Globus pallidus (tissue), 1 donor: ENCODE results near the gene COL25A1.
"Not testable (repeated sequence)": the region's sequence is repeated elsewhere in the genome, so short reads cannot be mapped to it uniquely, and the experiment has no call there.

Experiments
- DNase-seq: peaks from one replicate; pipeline ENCODE4 v3.0.0-alpha.2; 2015; ENCODE audit warnings: low spot score

The COL25A1 gene

DNA sequence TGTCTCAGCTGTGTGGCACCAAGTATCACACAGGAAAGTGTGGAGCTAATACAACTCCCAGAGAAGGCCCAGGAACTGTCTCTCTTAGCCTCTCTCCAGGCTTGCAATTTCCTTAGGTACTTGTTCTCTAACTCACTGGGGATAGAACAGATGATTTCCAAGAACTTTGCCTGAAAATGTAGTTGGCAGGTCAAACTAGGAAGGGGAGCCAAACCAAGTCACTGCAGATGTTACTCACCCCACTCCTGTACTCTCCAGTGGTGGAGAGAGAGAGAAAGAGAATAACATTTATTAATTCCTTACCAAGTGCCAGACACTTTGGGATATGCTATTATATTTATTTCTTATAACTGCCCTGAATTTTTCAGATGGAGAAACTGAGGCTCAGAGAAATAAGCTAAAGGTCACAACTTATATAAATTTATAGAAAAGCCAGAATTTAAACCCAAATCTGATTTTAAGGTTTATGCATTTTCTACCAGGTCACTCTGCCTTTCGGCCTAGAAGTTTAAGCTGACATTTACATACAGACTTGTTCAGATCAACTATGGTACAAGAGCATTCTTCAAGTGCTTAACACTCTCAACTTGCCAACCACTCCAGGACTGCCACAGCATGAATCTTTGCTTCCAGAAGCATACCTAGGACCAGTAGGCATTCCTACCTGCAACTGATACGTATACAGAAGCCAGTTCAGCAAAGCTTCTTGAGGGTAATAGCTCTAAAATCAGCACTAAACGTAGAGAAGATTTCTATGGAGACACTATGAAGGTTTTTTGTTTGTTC lies 291.0 kb downstream of the COL25A1 start:
- no peak for DNase-seq

DNA sequence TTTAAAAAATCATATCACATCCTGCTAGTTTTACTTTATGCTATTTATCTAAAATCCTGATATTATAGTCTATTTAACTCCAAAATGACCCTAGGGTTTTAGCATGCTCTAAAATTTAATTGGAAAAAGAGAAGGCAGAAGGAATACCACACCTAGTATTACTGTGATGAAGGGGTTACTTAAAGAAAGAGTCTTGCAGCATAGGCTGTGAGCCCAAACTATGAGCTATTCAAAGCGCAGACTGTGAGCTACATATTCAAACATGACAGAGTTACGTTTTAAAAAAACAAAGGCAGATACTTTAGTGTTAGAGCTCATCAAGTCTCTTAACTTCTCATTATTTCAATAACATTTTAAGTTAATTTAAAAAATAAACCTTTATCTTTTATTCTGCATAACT lies 291.9 kb downstream of the COL25A1 start:
- no peak for DNase-seq

DNA sequence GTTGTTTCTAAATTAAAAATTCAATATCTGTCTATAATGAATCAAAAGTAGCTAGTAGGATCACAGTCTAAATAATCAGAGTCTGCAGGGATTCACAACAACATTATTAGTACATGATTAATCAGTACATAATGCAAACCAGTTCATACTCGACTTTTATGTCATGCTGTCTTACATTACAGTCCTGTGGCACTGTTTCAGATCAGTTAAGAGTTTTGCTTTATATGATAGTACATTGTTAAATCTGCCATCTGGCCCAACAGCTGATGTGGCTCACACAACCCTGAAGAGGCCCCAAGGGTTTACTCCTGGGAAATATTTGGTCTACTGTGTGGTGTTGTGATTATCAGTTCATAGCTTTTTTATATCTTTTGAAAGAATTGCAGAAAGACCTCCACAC lies 292.5 kb downstream of the COL25A1 start:
- no peak for DNase-seq

DNA sequence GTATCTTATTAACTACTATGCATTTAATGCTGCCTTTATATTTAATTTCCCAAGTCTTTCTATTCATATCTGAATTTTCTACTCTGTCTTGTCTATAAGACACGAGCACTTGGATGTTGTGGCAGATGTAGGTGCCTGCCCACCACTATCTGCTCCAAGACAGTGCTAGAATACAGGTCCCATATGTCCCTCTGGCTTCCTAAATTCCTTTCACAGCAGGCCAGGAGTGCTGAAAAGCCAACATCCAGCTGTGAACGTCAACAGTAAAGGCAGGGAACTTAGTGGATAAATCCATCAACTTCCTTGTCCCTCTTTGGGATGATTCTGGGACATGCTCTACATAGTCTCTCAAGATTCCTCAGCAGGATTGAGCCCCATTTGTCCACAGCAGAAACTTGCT lies 294.5 kb downstream of the COL25A1 start:
- no peak for DNase-seq

DNA sequence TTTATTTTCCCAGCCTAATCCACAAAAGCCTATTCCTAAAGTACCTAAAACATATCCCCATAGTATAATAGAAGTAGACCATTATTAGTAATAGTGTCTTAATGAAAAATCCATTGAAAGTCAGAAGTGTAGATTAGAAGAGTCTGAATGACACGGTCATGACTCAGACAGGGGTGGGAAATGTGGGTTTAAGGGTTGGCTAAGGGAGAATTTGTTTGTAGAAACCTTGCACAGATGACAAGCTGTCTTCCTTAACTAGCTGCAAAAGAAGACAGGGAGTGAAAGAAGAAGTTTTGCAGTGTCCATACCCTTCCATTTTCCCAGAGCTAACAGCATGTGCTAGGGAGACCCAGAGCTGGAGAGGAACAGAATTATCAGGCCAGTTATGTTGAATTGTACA lies 296.9 kb downstream of the COL25A1 start:
- DNase-seq, result no peak

DNA sequence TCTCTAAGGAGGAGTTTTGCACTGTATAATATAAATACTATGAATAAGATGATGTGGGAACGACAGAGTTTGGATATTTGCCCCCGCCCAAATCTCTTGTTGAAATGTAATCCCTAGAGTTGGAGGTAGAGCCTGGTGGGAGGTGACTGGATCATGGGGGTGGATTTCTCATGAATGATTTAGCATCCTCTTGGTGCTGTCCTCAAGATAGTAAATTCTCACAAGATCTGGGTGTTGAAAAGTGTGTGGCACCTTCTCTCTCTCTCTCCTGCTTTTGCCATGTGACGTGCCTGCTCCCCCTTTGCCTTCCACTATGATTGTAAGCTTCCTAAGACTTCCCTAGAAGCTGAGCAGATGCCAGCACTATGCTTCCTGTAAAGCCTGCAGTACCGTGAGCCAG lies 298.0 kb downstream of the COL25A1 start:
- DNase-seq, result no peak

DNA sequence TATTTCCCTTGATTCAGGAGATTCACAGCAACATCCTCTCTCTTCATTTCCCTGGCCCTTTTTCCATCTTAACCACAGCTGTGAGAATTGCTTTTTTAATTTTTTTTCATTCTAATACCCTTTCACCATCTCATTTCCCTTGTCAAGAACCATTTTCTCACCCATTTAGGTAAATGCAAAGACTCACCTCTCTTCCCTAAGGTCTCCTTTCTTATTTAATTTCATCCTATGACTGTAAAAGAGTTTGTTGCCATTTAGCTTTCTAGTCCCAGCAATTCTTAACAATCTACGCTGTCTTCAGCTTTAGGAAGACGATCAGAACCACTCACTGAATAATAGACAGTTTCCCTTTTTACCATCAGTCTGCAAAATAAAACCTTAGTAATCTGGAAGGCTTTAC lies 298.5 kb downstream of the COL25A1 start:
- DNase-seq, result no peak

DNA sequence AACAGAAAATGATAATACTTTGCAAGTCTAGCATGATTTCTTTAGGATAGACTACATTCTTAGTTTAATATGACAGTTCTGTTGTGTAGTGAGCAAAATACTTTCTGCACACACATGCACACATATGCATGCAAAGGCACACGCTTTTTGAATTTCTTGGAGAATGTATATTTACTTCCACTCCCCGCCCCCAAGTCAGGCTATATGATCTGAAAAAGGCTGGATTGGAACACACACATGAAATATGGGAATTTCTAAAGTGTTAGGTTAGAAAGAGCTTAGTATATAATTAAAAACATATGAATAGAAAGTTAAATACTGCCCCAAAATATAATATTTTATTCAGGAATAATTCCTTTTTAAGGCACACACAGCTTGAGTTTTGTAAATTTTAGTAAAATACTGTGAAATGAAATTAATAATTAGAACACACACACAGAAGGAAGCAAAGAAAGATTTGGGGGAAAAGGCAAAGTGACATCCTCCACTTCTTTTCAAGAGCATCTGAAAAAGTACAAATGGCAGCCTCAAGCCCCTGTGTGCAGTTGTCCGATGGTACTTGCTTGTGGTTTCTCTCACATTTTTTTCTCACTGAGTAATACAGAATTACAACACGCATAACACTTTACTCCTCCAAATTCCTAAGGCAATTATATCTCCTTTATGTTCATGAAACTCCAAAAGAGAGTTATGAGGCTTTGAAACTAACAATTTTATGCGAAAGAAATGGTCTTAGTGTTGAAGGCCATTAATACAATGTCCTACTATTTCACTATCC lies 310.7 kb downstream of the COL25A1 start:
- no peak for DNase-seq

DNA sequence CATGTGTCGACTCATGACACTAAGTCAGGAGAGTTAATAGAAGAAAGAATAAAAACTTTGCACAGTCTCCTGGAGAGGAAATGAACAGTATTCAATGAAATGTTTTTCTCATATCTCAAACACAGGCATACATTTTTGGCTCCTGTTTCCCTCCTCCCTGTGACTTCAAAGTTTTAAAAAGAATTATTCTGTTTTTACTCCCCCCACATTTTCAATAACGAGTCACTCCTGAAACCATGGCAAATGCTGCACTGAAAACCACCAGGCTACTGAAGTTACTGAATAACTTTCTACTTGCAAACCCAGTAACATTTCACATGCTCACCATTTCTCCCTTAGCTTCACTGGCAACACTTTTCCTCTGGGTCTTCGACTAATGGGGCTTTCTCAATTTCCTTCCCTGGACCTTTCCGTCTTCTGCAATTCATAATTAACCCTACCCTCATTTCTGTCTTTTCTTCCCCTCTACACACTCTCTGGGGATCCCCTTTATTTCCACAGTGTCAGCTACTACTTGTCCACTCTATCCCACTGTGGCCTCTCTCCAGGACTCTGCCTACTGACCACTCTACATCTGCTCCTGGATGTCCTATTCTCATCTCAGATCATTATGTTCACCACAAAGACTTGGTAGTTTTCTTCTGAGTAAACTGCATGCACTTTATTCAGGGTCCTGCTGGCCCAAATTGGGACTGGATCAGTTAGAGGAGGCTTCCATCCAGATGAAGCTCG lies 313.8 kb downstream of the COL25A1 start:
- DNase-seq, result no peak

DNA sequence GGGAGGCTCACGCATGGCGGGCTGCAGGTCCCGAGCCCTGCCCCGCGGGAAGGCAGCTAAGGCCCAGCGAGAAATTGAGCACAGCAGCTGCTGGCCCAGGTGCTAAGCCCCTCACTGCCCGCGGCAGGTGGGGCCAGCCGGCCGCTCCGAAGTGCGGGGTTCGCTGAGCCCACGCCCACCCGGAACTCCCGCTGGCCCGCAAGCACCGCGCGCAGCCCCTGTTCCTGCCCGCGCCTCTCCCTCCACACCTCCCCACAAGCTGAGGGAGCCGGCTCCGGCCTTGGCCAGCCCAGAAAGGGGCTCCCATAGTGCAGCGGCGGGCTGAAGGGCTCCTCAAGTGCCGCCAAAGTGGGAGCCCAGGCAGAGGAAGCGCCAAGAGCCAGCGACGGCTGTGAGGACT lies 318.0 kb downstream of the COL25A1 start:
- not testable (repeated sequence) for DNase-seq

DNA sequence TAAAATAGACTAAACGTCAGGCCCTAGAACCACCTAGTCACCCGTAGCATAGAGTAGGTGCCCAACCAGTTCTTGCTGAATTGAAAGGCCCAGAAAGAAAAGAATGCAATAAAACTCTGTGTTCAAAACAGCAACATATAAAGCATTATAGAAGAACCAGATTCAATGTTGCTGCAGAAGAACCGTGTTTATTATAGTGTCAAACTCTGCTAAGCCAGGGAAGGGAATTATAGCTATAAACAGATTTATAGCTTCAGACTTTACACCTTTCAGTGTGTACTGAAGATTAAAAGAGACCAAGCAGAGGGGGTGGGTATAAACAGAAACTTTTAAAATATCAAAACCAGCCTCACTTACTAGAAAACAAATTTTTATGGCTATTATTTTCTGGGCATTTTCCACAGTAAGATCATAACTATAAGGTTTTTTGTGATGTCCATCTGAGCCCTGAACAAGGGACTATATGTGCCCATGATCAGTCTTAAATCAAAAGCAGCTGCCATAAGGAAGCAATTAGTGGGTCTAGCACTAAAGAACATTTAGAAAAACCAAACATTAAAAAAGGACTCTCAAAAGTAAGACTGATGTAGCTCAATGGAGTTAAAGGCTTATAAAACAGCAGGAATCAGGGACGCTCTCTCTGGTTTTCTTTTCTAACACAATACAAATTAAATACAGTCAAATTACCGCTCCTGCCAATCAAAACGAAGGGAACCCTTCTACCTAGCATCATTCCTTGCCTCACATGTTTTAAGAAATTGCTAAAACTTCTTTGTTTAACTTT lies 319.9 kb downstream of the COL25A1 start:
- no peak for DNase-seq

DNA sequence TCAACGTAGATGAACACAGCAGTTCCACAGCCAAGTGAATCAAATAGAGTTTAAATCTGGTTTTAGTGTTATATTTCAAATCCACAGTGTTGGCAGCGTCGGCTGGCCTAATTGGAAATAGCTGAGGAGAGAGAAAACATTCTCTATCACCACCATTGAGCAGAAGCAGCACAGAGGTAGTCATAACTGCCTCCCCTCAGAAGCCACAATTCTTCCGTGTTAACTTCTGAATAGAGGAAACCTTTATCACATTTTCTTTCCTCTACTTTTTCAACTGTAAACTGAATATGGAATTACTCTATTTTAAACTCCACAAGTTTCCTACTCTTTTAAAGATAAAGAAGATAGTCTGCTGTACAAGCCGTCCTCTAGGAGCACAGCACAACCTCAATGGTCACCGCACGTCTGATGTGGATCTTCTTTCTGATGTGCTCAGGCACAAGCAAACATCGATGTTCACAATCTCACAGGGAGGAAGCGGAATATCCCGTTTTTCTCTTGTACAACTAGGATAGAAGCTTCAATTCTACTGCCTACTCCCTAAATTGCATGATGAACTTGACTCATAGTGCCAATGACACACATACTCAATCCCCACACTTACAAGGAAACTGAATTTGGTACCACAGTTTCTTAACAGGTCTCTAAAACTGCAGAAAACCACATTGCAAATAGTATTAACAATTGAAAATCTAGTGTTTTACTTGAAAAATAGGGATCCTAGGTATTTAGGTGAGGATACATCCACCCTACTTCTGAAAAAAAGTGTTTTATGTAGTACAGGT lies 321.8 kb downstream of the COL25A1 start:
- no peak for DNase-seq

DNA sequence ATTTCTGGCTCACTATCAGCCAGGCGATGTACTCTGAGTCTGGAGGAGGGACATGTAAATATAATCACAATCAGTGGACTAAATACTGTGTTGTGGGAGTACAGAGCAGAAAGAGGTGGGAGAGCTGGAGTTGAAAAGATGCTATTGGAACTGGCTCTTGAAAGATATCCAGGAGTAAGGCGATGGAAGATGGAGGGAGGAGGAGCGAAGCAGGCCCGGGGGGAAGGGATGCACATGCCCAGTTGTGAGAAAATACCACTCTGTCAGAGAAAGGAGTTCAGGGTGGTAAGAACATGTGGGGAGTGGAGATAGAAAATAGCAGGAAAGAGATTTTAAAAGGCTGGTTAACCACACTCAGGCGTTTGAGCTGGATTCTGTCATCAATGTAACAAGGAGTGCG lies 322.7 kb downstream of the COL25A1 start:
- no peak for DNase-seq

DNA sequence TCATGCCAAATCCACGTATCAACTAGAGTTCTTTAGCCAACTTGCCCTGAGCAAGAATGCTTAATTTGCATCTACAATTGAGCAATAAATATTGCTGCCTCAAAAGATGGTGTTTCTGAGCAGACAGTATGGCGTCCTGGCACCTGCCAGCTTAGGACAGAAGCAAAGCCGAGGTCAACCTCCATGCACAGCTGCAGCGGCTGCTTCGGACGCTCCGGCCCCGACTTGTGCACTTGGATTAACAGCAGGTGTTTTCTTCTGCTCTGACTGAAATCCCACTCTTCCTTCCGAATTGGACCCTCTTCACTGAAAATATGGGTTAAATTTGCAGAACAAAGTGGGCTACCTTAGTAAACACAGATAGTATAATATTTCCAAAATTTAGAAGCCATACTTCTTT lies 324.4 kb downstream of the COL25A1 start:
- no peak for DNase-seq

DNA sequence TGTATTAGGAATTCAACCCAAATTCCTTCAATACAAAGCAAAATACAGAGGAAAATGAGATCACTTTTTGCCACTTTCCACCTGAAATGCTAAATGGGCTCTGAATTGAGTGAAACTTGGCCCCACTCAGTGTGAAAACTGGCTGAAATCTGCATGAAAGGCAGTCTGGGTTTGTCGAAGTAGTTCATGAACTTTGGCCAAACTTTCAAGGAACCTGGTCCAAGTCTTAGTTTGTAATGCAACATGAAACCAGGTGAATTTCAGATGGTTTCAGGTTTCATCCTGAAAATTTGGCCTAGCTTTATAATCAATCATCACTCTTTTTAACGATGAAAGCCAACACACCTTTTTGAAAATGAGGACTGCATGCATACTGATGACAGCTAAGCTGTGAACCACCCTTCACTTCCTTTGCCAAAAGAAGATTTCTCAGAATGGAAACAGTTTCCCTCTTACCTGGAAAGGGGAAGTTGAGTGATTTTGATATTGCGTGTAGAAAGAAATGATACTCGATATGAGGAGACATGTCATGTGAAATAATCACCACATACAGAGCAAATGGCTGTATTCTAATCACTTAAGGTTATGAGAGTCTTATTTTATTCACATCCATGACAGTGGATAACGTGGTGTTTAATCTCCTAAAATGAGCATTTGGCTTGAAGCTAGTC lies 329.7 kb downstream of the COL25A1 start:
- no peak for DNase-seq

DNA sequence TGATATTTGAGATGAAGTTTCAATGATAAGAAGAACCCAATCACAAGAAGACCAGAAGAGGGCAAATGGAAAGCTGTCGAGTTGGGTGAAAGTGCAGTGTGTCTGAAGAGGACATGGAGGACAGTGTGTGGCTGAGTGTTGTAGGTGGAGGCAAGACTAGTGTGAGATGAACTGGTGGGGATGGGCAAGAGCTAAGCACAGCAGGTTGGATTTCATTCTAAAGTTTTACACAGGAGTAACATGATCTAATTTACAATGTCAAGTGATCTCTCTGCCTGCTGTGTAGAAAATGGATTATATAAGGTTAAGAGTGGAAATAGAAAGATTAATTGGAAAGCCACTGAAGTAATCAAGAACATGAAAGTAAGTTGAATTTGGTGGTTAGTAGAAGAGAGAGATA lies 331.0 kb downstream of the COL25A1 start:
- no peak for DNase-seq

DNA sequence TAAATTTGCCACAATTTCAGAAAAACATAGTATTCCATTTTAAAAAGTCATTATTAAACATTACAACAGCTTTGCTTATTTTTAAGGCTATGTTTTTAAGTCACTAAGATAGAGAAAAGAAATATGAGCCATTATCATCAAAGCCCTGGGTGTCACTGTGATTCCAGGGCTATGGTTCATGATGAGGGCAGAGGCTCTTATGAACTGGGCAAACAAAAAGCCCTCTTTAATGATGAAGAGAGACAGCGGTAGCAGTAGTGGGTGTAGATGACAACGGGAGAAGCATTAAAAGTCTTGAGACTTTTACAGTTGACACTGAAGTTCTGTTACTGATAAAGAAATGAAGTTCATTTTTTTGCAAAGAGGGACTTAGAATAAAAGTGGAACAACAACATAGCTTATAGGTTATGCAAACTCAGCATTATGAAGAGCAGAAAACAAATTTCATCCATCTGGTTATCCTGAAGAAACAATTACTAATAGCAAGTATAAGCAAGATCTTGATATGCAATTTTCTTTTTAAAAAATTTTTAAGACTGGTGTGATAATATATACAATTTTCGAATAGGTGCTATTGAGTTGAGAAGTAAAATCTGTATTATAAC lies 336.9 kb downstream of the COL25A1 start:
- DNase-seq, result no peak

DNA sequence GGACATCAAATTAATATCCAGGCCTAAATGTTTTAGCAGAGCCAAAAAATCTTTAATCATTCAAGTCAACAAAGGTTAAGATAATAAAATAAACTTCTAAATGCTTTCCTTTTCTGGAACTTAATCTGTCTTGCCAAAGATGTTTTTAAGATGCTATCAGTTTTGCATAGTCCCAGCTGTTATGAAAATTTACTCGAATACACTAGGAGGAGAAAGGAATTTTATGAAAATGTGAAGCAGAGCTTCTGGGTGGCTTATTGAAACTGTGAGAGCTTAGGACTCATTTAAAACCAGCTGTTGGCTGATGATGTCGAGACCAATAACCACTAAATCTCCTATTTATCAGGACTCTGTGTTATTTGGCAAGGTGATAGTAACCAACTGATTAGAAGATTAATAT lies 337.4 kb downstream of the COL25A1 start:
- DNase-seq, result no peak

DNA sequence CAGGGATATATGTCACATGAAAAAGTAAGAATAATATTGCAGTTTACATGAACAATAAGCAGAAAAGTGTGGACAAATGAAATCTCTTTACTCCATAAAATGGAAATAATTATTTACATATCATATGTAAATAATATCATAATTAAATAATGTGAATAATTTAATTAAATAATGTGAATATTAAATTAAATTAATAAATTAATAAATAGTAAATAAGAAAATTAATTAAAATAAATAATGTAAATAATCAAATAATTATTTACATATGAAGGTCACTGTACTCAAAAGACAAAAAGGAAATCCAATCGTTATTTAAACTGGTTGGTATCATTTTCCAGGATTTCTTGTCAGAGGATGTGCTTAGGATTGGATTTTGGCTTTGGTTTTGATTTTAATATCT lies 338.5 kb downstream of the COL25A1 start:
- DNase-seq, result no peak

DNA sequence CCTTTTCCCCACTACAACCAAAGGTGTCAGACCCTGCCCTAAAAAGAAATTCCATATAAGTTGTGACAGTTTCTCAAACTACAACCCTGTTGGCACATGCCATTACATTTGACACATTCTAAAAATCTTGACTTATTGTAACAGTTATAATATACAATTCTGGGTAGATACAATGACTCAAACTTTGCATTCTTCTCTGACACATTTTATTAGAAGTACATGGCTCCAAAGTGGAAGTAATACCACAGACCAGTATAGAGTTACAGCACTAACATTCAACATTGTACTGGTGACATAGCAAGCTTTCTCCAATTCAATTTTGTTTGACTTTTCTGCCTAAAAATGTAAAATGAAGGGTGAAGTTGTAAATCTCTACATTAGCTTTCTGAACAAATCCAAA lies 343.0 kb downstream of the COL25A1 start:
- DNase-seq, result no peak
